ENCODE measurements around the gene COPZ1. TPM values are rescaled to one million over a fixed set of nuclear protein-coding genes. Genes with fewer than 3 reads are reported as not detected.
A peak's percentile ranks its signal among the peaks of the same experiment; 100 is the strongest.
"Not testable (repeated sequence)": the region's sequence is repeated elsewhere in the genome, so short reads cannot be mapped to it uniquely, and the experiment has no call there.

COPZ1 gene
- total RNA-seq, 1 donor from 2014 or later: 114 TPM

DNA sequence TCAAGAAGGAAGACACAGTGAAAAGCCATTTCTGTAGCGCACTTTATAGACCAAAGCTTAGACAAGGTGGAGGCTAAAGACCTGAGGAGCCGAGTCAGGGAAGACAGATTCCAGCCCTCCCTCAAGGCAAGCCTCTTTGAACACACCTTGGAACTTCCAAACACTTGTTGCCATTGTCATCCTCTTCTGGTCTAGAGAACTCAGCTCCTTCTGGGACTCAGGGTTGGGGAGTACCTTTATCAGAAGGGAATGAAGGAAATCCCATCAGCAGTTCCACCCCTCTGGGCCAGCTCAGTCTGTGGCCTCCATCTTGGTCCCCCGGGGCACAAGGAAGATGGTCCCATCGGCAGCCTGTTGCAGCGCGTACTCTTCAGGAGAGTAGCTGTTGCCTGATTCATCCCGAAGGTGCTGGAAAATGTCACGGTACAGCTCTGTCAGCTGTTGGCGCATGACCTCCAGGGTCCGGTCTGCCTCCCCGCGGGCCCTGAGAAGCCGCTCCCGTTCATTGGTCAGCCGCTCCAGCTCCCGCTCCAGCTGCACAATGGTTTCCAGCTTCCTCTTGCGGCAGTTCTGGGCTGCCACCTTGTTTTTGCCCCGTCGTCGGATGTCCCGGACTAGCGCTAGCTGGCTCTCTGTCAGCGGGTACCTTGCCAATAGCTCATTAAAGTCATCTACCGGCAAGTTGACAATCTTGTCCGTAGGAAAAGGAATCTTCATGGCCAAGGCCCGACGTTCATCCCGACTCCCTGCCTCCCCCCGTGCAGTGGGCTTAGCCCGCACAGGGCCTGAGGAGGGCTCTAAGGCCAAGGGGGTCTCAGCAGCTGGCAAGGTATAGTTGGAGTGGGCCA is 32.6 kb upstream of the COPZ1 start:
- intact Hi-C loops (cut with micrococcal nuclease): no loop called here
- peak; percentile 49 for ATAC-seq
- DNase-seq: peak; percentile 40

DNA sequence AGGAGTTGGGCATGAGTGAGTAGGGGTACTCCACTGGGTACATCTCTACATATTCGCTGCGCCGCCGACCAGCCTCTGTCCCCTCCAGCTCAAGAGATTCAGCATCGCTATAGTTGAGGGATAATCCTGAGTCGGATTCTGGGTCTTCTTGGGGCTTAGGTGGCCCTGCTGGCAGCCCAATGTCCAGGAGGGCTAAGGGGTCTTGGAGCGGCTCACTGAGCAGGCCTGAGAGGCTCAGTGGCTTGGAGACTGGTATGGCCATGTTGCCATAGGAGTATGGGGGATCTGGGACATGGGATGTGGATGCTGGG is 32.0 kb upstream of the COPZ1 start:
- ATAC-seq: no peak
- DNase-seq: no peak
- intact Hi-C loops (cut with micrococcal nuclease): no loop called here

DNA sequence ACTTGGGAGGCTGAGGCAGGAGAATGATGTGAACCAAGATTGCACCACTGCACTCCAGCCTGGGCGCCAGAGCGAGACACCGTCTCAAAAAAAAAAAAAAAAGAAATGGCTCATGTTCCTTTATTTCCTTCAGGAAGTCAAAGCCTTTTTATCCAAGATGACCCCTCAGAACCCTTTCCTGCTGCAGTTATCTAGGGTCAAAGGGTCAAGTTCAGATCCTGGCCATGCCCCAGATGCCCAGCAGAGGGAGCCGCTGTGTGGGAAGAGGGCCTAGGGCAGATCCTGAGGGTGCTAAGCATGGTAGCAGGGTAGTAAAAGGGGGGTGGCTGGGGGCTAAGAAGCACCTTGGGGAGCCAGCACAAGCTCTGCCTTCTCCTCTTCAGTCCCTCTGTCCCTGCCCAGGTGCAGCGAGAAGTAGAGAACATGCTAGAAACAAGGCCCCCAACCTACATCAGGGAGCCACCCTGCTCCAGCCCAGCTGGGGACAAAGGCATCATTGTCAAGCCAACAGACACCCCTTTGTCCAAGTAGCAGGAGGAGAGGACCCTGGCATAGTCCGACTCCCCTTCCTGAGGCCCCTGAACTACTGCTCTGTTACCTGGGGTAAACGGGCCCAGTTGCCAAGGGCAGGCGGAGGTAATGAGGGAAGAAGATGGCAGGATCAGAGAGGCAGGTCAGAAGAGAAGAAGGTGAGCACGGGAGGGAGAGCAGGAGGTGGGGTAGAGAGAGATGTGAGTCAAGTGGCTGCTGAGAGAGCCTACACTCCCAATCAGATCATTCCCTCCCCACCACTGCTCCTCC is 30.6 kb upstream of the COPZ1 start:
- ATAC-seq: peak; percentile 61
- intact Hi-C loops (cut with micrococcal nuclease): no loop called here
- DNase-seq: peak; percentile 55

DNA sequence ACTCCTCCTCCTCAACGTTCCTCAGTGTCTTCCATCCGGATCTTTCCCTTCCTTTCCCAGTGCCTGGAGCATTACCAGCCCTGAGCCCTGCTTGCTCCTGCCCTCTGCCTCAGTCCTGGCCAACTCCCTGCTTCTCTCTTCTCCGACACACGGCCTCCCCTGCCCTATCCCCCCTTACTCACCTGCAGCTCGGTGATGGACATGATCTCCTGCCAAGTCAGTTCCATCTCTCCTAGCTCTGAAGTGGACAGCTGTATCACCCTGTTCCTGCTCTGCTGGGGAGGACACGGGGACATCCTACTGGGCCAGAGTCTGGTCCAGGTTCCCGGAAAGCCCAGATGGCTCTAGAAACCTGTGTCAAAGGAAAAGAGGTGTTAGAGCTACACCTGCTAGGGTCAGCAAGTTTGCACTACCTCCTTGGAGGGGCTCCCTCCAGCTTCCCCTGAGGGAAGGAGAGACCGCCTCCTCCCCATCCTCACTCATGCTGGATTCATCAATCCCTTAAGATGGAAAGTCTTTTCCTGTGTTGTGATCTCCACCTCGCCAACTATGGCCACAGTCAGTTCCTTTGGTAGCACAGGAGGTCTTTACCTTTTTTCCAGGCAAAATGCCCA is 29.9 kb upstream of the COPZ1 start:
- ATAC-seq (no peak), DNase-seq (no peak)
- intact Hi-C loops (cut with micrococcal nuclease): no loop called here

DNA sequence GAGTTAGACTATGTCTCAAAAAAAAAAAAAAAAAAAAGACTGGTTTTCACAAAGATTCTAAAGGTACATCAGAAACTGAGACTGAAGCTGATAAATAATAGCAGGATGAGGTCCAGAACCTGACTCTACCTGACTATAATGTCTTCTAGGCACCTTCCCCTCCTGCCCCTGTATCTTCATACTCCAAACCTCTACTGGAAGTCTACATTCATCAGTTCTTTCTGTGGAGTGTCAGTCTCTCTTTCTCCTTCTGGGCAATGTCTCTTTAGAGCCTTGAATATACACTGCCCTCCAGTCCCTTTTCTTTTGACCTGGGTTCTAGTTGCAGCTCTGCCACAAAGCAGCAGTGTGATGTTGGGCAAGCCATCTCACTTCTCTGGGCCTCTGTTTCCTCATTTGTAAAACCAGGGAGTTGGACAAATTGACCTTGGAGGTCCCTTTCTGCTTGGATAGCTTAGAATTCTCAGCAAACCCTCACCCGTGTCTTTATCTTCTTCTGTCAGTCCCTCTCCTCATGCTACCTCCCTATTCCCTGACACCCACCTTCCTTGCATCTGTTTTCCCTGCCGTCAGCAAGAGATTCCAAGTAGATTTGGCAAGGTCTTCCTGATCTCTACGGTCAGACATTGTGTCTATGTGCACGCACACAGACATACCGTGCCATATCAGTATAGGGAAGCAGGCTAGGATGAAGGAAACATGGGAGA is 28.4 kb upstream of the COPZ1 start:
- ATAC-seq (no peak), DNase-seq (no peak)
- intact Hi-C loops (cut with micrococcal nuclease): no loop called here

DNA sequence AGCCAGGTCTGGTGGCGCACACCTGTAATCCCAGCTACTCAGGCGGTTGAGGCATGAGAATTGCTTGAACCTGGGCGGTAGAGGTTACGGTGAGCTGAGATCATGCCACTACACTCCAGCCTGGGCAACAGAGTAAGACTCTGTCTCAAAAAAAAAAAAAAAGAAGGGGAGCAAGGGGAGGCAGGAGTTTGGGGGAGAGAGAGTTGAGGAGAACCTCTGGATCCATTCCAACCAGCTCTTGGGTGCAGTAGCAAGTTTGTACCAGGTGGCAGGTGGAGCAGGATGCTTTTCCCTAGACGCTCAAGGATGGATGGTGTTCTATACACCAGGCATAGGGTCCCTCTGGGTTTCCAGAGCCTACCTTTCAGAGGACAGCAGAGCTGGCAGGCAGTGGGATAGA is 26.0 kb upstream of the COPZ1 start:
- ATAC-seq: no peak
- no peak for DNase-seq
- intact Hi-C loops (cut with micrococcal nuclease): no loop called here

DNA sequence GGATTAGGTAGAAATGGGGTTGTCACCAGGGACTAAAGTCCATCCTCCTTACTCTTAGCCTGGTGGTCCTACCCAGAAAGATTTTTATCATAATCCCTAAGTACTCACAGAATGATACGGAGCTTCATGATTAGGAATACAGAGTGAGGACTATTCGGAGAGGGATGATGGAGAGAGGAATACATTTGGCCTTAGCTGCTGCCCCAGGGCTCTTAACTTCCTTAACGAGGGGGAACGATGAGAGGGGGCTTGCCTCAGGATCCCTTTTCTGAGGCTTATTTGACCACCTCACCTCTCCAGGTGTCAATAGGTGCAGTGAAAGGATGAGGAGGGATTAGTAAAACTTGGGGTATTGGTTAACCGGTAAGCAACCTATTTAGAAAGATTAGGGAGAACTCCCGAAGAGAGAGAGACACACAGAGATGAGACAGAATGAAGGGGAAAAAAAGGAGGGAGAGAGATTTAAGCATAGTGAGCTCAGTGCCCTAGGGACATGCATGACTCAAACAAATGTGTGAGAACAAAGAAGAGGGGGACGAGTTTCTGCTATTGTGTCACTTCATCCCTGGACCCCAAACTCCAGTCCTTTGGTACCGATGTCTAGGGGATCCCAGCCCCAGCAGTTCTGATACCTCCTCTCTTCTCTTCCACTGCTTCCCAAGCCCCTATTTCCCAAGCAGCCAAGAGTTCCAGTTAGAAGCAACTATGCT is 25.3 kb upstream of the COPZ1 start:
- DNase-seq: no peak
- intact Hi-C loops (cut with micrococcal nuclease): no loop called here
- ATAC-seq: no peak

DNA sequence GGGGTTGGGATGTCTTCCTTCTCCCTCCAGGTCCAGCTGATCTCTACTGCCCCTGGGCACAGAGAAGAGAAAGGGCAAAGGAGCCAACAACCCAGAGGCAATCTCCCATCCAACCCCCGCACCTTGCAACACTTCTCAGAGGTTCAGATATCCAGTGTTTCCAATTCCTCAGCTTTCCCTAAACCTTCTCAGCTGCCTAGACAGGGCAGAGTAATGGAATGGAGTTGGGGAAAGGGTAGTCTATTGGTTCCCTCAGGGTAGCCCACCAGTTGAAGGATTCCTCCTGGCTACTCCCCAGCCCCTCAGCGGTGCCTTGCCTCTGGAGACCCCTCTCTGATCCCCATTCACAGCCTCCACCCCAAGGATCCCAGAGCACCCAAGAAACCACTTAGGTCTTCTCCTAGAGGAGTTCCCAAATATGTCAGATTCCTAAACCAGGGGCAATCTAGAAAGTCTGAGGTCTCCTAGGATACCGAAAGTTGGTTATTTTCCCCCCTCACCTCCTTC is 24.7 kb upstream of the COPZ1 start:
- ATAC-seq (no peak), DNase-seq (no peak)
- intact Hi-C loops (cut with micrococcal nuclease): no loop called here

DNA sequence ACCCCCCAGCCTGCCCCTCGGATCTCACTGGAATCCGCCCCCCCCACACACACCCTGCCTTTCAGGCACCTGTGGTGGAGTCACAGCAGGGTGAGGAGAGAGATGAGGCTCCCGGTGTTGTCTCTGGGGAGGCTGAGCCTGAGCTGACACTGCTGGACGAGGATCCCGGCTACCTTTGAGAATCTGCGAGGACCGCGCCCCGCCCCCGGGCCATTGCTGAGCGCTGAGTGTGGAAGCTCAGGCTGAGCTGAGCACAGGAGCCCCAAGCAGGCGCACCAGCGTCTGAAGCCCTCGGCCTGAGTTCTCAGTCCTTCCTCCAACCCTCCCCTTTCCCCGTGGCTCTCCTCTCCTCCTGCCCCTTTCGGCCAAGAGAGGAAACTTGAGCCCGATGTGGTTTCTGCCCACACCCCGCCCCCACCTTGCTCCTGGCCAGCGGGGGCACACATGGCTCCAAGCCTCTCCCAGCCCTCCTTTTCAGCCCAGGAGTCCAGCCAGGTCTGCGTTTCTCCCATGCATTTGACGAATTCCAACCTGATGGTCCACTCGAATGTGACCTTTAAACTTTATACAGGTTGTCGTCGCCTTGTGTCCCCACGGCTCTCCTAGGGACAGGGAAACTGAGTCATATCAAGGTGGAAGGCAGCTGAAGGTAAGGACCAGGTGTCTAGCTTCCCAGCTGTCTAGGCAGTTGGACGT is 24.1 kb upstream of the COPZ1 start, which contains the start of gene NFE2:
Gene NFE2, minus strand, starts transcription at position 284 of the 696 bp plus-strand sequence. CDS start 5,767 bp downstream, outside the sequence.
- intact Hi-C loops (cut with micrococcal nuclease): no loop called here
- ATAC-seq: peak; percentile 62
- peak; percentile 64 for DNase-seq

DNA sequence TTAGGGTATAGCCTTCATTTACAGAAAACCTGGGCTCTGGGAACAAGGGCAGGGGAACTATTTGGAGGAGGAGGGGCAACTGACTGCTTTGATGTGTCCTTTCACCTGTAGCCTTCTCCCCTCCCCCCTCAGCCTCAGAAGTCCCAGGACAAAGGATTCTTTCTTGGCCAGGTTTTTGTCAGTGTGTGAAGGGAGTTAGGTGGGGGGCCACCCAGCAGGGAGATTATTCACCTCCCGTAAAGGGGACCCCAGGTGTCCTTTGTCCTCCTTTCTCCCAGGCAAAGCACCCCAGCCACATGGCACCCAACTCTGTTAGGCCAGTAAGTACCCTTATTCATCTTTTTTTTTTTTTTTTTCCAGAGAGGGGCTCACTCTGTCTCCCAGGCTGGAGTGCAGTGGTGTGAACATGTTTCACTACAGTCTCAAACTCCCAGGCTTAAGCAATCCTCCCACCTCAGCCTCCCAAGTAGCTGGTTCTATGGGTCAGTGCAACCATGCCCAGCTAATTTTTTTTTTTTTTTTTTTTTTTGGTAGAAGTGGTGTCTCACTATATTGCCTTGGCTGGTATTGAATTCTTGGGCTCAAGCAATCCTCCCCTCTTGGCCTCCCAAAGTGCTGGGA is 23.4 kb upstream of the COPZ1 start:
- intact Hi-C loops (cut with micrococcal nuclease): no loop called here
- DNase-seq (no peak), ATAC-seq (no peak)

DNA sequence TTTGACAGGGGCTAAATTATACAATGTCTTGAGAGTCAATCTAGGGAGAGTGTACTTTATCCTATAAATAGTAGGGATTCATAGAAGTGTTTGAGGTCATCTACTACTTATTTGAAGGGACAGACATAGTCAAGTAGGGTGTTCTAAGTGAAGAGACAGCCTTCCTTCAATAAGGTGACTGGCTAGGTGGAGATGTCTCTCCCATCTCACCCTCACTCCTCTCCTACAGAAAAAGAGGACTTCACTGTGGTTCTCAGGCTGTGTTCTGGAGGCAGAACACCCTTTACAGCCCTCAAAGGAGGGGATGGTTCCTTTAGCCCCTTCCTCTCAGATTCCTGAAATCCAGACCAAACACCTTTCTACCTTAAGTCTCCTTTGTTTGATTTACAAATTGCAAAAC is 21.3 kb upstream of the COPZ1 start:
- ATAC-seq: no peak
- no peak for DNase-seq
- intact Hi-C loops (cut with micrococcal nuclease): no loop called here

DNA sequence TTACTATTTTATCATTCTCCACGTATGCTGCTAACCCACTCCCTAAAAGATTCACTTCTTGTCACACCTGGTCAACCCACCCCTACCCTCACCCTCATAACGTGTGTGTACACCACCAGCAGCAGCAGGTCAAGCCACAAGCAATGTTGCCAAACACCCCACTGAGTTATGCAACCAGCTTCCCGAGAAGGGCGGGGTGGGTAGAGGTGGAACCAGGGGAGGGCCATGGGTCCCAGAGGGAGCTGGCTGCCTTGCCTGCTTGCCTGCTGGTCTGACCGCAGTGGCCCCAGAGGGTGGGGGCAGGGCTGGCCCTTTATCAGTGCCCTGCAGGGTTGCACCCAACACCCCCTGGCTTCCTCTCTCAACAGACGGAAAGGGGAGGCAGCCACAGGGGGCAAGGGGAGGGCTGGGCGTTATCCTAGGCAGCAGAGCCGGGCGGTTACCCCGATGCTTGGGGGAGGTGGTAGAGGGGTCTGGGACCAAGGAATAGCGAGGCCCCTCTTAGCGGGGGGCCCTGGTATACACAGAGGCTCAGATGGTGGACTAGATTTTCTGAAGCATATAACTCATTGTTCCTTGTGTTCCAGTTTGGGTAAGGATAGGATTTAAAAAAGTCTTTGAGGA is 20.6 kb upstream of the COPZ1 start:
- peak; percentile 77 for DNase-seq
- peak; percentile 77 for ATAC-seq
- intact Hi-C loops (cut with micrococcal nuclease): no loop called here

DNA sequence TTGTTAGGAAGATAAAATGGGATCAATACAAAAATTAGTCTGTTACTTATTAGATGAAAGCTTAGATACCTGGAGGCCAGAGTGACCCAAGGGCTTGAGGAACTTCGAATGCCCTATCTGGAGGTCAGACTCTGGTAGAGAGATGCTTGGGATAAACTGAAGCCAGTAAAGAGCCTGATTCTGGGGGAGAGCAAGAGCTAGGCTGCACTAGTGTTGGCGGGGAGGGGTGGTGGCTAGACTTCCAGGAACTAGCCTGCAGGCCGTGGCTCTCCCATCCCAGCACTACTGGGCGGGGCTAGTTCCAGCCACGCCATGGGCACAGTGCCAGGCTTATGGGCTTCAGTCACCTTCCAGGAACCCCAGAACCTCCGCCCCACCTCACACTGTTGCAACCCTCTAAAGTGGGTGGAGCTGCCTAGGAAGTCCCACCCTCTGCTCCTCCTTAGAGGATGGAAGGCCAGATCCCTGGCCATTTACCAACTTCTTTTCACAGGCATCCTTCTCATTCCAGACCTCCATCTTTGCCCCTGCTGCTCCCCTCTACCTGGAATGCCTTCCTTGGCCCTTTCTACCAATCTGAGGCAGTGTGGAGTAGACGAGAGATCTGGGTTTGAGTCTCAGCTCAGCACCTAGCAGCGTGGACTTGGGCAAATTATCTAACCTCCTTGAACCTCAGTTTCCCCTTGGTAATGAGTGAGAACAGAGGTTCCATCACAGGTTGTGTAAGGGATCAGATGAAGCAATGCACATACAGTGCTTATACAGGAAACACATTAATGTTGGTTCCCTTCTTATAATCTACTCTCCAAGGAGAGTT is 17.8 kb upstream of the COPZ1 start:
- peak; percentile 81 for DNase-seq
- ATAC-seq: peak; percentile 82
- intact Hi-C loops (cut with micrococcal nuclease): no loop called here

DNA sequence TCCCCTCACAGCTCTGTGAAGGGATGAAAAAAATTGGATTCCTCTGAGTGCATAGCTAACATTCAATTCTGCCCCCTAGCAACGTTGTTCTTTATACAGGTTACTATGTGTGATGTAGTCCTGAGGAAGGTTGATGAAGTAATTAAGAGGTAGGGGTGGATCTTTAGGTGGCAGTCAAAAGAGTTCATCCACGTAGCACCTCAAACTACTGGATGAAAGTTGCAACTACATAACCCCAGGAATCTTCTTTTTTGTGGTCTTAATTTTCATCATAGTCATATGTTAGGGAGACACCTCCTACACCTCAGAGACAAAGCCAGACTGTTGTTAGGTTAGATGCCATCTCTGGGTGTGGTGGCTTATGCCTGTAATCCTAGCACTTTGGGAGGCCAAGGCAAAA is 13.9 kb upstream of the COPZ1 start:
- intact Hi-C loops (cut with micrococcal nuclease): no loop called here
- no peak for DNase-seq
- ATAC-seq: no peak

DNA sequence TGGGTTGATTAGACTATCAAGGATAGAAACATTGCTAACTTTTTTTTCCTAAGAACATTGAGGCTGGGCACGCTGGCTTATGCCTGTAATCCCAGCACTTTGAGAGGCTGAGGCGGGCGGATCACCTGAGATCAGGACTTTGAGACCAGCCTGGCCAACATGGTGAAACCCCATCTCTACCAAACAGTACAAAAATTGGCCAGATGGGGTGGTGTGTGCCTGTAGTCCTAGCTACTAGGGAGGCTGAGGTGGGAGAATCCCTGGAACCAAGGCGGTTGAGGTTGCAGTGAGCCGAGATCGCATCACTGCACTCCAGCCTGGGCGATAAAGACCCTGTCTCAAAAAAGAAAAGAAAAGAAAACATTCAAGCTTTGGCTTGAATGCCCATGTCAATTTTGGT is 12.6 kb upstream of the COPZ1 start:
- DNase-seq; ATAC-seq; intact Hi-C loops (cut with micrococcal nuclease): not testable (repeated sequence)

DNA sequence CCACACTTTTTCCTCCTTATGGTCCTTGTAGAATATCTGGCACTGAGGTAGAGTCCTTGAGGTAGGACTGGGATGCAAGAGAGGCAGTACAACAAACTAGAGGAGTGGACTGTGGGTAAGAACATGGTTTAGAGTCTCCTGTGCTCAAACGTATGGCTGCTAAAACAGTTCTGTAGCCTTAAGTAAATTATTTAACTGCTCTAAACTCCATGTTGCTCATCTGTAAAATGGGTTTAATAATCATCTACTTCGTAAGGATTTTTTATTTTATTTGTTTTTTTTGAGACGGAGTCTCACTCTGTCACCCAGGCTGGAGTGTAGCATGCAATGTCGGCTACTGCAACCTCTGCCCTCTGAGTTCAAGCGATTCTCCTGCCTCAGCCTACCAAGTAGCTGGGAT is 3.6 kb upstream of the COPZ1 start:
- ATAC-seq (no peak), DNase-seq (no peak)
- intact Hi-C loops (cut with micrococcal nuclease): no loop called here

Data from left ventricle myocardium superior (tissue), 1 donor.